Measurements from ENCODE around the gene TMEM30B.

The TMEM30B gene, protein sequence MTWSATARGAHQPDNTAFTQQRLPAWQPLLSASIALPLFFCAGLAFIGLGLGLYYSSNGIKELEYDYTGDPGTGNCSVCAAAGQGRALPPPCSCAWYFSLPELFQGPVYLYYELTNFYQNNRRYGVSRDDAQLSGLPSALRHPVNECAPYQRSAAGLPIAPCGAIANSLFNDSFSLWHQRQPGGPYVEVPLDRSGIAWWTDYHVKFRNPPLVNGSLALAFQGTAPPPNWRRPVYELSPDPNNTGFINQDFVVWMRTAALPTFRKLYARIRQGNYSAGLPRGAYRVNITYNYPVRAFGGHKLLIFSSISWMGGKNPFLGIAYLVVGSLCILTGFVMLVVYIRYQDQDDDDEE

GRCh38 chr14:61281186-61281947 is at the start of gene TMEM30B:
TSS of gene TMEM30B (minus strand) at chr14:61281338. CDS start at chr14:61281147, 191 bp downstream.
- no peak for DNase-seq (ENCODE audit: low read depth)
- in situ Hi-C loops (cut with HindIII; ENCODE audit: low sequenced_read_pairs) = no loop called here
- TF ChIP-seq, protein P1, sequence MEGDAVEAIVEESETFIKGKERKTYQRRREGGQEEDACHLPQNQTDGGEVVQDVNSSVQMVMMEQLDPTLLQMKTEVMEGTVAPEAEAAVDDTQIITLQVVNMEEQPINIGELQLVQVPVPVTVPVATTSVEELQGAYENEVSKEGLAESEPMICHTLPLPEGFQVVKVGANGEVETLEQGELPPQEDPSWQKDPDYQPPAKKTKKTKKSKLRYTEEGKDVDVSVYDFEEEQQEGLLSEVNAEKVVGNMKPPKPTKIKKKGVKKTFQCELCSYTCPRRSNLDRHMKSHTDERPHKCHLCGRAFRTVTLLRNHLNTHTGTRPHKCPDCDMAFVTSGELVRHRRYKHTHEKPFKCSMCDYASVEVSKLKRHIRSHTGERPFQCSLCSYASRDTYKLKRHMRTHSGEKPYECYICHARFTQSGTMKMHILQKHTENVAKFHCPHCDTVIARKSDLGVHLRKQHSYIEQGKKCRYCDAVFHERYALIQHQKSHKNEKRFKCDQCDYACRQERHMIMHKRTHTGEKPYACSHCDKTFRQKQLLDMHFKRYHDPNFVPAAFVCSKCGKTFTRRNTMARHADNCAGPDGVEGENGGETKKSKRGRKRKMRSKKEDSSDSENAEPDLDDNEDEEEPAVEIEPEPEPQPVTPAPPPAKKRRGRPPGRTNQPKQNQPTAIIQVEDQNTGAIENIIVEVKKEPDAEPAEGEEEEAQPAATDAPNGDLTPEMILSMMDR (IDR thresholded peaks at IDR 0.05; ENCODE audit: low read depth, low read length, missing control alignments) = no peak
- H3K4me3 ChIP-seq (ENCODE audit: low read depth, low read length) = peak within 1 kb of the TSS; percentile 33

DNA sequence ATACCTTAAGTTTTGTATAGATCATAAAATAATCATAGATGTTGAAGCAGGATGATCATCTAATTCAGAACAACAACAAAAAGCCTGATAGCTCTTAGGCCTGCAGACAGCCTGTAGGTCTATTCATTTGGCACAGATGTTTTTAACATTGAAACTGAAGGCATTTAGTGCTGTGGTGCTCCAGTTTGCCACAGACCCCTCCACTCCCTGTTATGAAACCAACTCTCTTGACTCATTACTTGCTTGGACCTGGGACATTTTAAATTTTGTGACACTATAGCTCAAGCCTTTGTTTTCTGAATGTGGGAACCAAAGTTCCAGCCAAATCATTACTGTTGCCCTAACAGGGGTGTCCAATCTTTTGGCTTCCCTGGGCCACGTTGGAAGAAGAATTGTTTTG is 49.4 kb upstream of the TMEM30B start:
- DNase-seq (ENCODE audit: low read depth) = no peak
- TF ChIP-seq, protein P1 (IDR thresholded peaks at IDR 0.05; ENCODE audit: low read depth, low read length, missing control alignments) = no peak
- H3K4me3 ChIP-seq (ENCODE audit: low read depth, low read length) = no peak overlapping the region
- in situ Hi-C loops (cut with HindIII; ENCODE audit: low sequenced_read_pairs) = no loop called here

DNA sequence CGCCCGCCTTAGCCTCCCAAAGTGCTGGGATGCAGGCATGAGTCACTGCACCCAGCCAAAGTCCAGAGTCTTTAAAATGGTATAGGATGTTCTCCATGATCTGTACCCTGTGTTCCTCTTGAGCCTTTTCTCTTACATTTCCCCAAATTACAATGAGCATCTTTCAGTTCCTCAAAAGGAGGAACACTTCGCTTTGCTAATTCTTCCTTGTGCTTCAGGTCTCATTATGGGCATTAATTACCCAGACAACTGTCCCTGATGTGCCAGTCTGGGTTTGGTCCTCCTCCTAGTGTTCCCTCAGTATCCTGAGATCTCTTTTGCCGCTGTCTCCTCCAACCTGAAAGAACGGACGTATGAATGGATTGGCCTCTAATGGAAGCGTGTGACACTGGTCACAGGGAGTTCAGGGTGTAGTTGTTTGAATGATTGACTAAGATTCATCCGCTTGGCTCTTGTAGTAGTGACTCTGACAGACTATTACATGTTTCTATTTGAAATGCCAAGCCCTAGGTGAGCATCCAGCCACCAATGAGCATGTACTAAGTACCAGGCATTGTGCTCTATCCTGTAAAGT is 48.4 kb upstream of the TMEM30B start:
- no peak for DNase-seq (ENCODE audit: low read depth)
- in situ Hi-C loops (cut with HindIII; ENCODE audit: low sequenced_read_pairs) = no loop called here
- TF ChIP-seq, protein P1 (IDR thresholded peaks at IDR 0.05; ENCODE audit: low read depth, low read length, missing control alignments) = no peak
- H3K4me3 ChIP-seq (ENCODE audit: low read depth, low read length) = no peak overlapping the region

DNA sequence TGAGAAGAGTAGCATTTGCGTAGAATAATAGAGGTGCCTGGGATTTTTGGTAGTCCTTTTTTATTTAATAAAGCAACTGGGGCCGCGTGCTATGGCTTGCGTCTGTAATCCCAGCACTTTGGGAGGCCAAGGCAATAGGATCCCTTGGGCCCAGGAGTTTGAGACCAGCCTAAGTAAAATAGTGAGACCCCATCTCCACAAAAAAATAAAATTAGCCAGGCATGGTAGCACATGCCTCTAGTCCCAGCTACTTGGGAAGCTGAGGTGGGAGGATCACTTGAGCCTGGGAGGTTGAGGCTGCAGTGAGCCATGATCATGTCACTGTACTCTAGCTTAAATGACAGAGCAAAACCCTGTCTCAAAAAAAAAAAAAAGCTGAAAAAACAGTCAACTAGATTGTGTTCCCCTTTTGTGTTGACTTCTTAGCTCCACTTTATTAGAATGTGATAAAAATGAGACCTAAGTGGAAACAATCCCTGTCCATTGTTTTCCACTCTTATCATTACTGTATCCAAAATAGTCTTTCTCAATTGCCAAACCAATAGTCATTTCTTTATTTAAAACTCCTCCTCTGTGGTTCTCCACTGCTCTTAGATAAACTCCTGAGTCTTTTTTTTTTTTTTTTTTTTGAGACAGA is 47.6 kb upstream of the TMEM30B start:
- no peak for DNase-seq (ENCODE audit: low read depth)
- H3K4me3 ChIP-seq (ENCODE audit: low read depth, low read length) = no peak overlapping the region
- TF ChIP-seq, protein P1 (IDR thresholded peaks at IDR 0.05; ENCODE audit: low read depth, low read length, missing control alignments) = no peak

DNA sequence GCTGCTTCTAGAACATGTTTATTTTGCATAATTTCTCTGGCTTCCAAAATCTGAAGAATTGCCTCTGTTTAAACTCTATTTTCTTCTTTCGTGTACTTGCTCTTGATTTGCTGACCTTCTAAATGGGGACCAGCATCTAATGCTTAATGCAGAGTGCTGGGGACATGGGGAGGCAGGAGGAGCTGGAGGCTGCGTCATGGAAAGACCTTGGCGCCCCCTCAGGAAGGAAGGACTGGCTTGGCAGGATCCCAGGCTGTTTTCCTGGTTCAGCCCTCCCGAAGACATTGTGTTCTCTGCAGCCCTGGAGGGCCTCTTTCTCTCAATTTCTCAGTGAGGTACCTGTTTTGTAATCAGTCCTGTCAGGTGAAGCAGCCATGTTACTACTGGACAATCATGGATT is 45.7 kb upstream of the TMEM30B start:
- H3K4me3 ChIP-seq (ENCODE audit: low read depth, low read length) = no peak overlapping the region
- in situ Hi-C loops (cut with HindIII; ENCODE audit: low sequenced_read_pairs) = no loop called here
- DNase-seq (ENCODE audit: low read depth) = no peak
- TF ChIP-seq, protein P1 (IDR thresholded peaks at IDR 0.05; ENCODE audit: low read depth, low read length, missing control alignments) = no peak

More for the DNA sequence above, 47.6 kb upstream of the TMEM30B start:
- in situ Hi-C loops (cut with HindIII; ENCODE audit: low sequenced_read_pairs) = no loop called here

- in situ Hi-C loops (cut with HindIII; ENCODE audit: low sequenced_read_pairs) = no loop called here
- no peak for DNase-seq (ENCODE audit: low read depth)
- no peak overlapping the region for H3K4me3 ChIP-seq (ENCODE audit: low read depth, low read length)
Measured at GRCh38 chr14:61326146-61326545, 45.0 kb upstream of the TMEM30B start.

More at GRCh38 chr14:61326146-61326545, 45.0 kb upstream of the TMEM30B start:
- TF ChIP-seq, protein P1 (IDR thresholded peaks at IDR 0.05; ENCODE audit: low read depth, low read length, missing control alignments) = no peak
